Measurements from ENCODE around the gene TIRAP. TPM values are rescaled to one million over a fixed set of nuclear protein-coding genes. Genes with fewer than 3 reads are reported as not detected.
A peak's percentile ranks its signal among the peaks of the same experiment; 100 is the strongest.

TIRAP gene
- total and polyA plus RNA-seq, 8 donors, result 3.7 to 86.2 (median 6.5) TPM

DNA sequence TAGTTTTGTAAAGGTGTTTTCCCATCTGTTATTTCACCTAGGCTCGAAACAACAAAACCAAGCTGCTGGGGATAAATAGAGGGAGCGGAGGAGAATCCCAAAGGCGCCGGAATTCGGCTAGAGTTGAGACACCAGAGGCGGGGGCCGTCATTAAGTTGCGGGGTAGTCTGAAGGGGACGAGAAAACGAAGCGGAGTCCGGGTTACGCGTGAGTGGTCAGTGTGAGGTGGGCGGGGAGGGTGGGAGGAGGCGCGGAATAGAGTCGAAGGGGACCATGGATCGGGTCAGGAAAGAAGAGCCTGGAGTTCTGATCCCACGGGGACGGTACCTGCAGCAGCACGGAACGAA lies 14.6 kb upstream of the TIRAP start:
- no peaks in the 10 kb centered on the region for H3K9me3 ChIP-seq
- DNase-seq, result no peak
- peak overlapping the region; percentile 71 to 98 (median 86) for H3K4me3 ChIP-seq
- intact Hi-C loops (cut with DNase I; ENCODE audit: low total_unique reads), result no loop called here
- peaks cover 12 to 40% (median 33%) of the 10 kb centered on the region in 4 donors for H3K4me1 ChIP-seq
- H3K36me3 ChIP-seq, result peaks cover 40 to 57% (median 52%) of the 10 kb centered on the region in 4 donors
- H3K27me3 ChIP-seq, result no peaks in the 10 kb centered on the region
- WGBS, 5 donors, result 0 to 1% (median 1%) methylated on average over 23 of the region's 23 CpGs
- no peak for TF ChIP-seq EP300 (IDR thresholded peaks at IDR 0.05)
- TF ChIP-seq, protein P1, sequence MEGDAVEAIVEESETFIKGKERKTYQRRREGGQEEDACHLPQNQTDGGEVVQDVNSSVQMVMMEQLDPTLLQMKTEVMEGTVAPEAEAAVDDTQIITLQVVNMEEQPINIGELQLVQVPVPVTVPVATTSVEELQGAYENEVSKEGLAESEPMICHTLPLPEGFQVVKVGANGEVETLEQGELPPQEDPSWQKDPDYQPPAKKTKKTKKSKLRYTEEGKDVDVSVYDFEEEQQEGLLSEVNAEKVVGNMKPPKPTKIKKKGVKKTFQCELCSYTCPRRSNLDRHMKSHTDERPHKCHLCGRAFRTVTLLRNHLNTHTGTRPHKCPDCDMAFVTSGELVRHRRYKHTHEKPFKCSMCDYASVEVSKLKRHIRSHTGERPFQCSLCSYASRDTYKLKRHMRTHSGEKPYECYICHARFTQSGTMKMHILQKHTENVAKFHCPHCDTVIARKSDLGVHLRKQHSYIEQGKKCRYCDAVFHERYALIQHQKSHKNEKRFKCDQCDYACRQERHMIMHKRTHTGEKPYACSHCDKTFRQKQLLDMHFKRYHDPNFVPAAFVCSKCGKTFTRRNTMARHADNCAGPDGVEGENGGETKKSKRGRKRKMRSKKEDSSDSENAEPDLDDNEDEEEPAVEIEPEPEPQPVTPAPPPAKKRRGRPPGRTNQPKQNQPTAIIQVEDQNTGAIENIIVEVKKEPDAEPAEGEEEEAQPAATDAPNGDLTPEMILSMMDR (IDR thresholded peaks at IDR 0.05), result no peak
- TF ChIP-seq POLR2AphosphoS5 (IDR thresholded peaks at IDR 0.05), result no peak
- H3K27ac ChIP-seq, result peak overlapping the region; percentile 83 to 98 (median 95)

DNA sequence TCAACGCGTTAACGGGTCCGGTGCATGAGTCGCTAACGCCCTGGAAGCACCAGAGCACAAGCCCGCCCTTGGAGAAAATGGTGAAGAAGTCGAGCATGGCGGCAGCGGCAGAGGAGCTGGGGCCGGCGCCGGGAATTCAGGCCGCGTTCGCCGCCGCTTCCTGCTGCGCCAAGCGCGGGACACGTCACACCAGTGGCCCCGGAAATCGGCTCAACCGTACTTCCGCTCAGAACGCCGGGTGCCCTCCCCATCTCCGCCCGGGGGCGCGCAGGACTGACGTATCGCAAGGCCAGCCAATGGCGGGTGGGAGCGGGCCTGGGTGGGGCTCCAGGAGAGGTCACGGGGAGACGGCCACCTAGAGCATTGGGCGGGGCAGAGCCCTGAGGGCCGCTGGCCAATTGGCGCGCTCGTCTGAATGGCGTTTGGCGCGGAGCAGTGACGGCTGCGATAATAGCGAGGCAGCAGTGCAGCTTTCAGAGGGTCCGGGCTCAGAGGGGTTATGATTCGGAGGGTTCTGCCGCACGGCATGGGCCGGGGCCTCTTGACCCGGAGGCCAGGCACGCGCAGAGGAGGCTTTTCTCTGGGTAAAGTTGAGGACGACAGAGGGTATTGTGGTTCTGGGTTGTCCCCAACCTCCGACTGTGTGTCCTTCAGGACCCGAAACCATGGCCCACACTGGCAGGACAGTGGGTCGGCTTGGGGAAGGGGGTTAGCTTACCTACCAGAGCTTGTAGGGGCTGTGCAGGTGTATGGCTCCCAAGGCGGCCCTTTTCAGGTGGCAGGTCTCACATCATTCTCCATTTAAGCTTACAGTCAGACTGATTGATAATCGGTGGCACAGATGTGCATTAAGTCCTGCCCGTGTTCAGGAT lies 13.9 kb upstream of the TIRAP start, which contains the start of the genes FOXRED1 and SRPRA:
Gene FOXRED1 (plus strand): TSS at position 447 of the 872 bp plus-strand sequence. CDS start 53 bp downstream, at position 500.
Gene SRPRA (minus strand): TSS at position 188 of the 872 bp plus-strand sequence. CDS start 91 bp downstream, at position 97.
- intact Hi-C loops (cut with DNase I; ENCODE audit: low total_unique reads), result no loop called here
- peak within 1 kb of the TSS; percentile 91 to 98 (median 95) for H3K27ac ChIP-seq
- H3K27me3 ChIP-seq, result no peaks in the 10 kb centered on the region
- DNase-seq, result peak; percentile 100
- H3K9me3 ChIP-seq, result no peaks in the 10 kb centered on the region
- H3K36me3 ChIP-seq, result peaks cover 37 to 57% (median 52%) of the 10 kb centered on the region in 4 donors
- 0 to 2% (median 0%) methylated on average over 20 to 64 of the region's 64 CpGs for WGBS, 5 donors
- H3K4me3 ChIP-seq, result peak within 1 kb of the TSS; percentile 71 to 98 (median 86)
- peaks cover 12 to 40% (median 33%) of the 10 kb centered on the region in 4 donors for H3K4me1 ChIP-seq
- TF ChIP-seq POLR2AphosphoS5 (IDR thresholded peaks at IDR 0.05) (peak; percentile 89 to 97 (median 95)), EP300 (IDR thresholded peaks at IDR 0.05) (peak; percentile 22), POLR2A (IDR thresholded peaks at IDR 0.05) (peak in 2 of 4 donors; percentile 58 to 87)
- TF ChIP-seq, protein P1 (IDR thresholded peaks at IDR 0.05), result no peak

DNA sequence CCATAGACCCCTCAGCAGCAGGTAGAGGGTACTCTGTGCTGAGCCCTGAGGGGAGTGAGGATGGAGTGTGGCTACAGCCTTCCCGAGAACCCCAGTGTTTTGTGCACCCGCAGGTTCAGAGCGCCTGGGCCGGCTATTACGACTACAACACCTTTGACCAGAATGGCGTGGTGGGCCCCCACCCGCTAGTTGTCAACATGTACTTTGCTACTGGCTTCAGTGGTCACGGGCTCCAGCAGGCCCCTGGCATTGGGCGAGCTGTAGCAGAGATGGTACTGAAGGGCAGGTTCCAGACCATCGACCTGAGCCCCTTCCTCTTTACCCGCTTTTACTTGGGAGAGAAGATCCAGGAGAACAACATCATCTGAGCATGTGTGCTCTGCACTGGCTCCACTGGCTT lies 5.6 kb upstream of the TIRAP start:
- intact Hi-C loops (cut with DNase I; ENCODE audit: low total_unique reads), result no loop called here
- 91 to 97% (median 92%) methylated on average over 10 to 11 of the region's 11 CpGs for WGBS, 5 donors
- no peak for TF ChIP-seq EP300 (IDR thresholded peaks at IDR 0.05)
- TF ChIP-seq, protein P1 (IDR thresholded peaks at IDR 0.05), result no peak
- TF ChIP-seq POLR2A (IDR thresholded peaks at IDR 0.05), result no peak
- no peak for TF ChIP-seq POLR2AphosphoS5 (IDR thresholded peaks at IDR 0.05)
- Histone ChIP-seq H3K27ac (no peak overlapping the region), H3K36me3 (peaks cover 16 to 62% (median 58%) of the 10 kb centered on the region in 4 donors), H3K4me1 (peaks cover 6 to 19% (median 9%) of the 10 kb centered on the region in 4 donors), H3K9me3 (no peaks in the 10 kb centered on the region), H3K4me3 (no peak overlapping the region), H3K27me3 (no peaks in the 10 kb centered on the region)
- DNase-seq, result no peak

- Histone ChIP-seq H3K27ac (no peak overlapping the region), H3K27me3 (no peaks in the 10 kb centered on the region), H3K4me3 (no peak overlapping the region), H3K9me3 (no peaks in the 10 kb centered on the region), H3K36me3 (peaks cover 16 to 59% (median 54%) of the 10 kb centered on the region in 4 donors), H3K4me1 (peaks cover 8 to 22% (median 11%) of the 10 kb centered on the region in 4 donors)
- intact Hi-C loops (cut with DNase I; ENCODE audit: low total_unique reads), result no loop called here
- 85 to 94% (median 90%) methylated on average over 4 of the region's 4 CpGs for WGBS, 5 donors
- DNase-seq, result no peak
- TF ChIP-seq, protein P1 (IDR thresholded peaks at IDR 0.05), result no peak
- no peak for TF ChIP-seq POLR2AphosphoS5 (IDR thresholded peaks at IDR 0.05)
- no peak for TF ChIP-seq POLR2A (IDR thresholded peaks at IDR 0.05)
- TF ChIP-seq EP300 (IDR thresholded peaks at IDR 0.05), result no peak
Observed at GRCh38 chr11:126277780-126278179, 5.1 kb upstream of the TIRAP start.
